ENCODE results near the gene NELL2.
"Not testable (repeated sequence)": the region's sequence is repeated elsewhere in the genome, so short reads cannot be mapped to it uniquely, and the experiment has no call there.

NELL2 gene

DNA sequence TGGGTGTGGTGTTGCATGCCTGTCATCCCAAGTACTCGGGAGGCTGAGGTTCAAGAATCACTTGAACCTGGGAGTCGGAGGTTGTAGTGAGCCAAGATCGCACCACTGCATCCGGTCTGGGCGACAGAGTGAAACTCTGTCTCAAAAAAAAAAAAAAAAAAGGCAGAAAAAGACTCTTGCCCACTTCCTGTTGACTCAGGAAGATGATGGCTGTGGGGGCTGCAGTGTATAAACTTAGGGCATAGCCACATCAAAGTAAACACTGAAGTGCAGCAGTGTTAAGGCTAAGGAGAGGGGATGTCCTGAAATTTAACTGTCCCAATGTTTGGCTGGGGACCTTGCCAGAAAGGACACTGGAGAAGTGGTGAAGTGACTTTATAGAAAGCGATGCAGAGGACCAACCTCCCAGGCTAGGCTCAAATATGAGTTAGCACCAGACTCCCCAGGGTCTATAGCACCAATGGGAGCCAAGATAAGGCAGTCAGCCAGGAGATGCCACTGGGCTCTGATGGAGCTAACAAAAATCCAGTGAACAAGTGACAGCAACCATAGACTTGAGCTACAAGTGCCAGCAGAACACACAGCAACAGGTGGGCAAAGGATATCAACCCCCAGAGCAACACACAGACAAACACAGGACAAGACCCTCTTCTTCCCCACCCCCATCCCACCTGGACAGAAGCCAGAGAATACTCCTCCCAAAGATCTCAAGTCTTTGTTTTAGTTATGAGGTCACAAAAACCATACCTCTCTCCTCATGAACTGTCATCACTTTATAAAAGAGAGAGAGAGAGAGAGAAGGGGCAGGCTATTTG is 28.0 kb downstream of the NELL2 start:
- peak; percentile 43 to 56 for DNase-seq (ENCODE audit: low read depth in 2 of 2)

DNA sequence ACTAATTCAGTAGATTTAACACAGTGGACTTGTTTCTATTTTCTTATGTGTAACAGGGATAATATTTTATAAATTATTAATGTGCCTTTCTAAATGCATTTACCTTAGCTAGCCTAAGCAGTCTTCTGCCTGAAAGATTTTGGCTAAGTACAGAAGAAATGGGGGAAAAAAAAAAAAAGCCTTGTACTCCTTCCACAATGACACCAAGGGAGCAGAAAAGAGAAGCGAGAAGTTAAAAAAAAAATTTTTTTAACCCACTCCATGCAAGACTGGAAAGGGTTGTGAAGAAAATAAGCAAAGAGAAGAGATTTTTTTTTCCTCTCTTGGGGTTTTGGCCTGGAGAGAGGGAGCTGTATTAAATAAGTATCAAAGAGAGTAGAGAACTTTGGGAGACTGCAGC is 28.7 kb downstream of the NELL2 start:
- no peak for DNase-seq (ENCODE audit: low read depth in 2 of 2)

DNA sequence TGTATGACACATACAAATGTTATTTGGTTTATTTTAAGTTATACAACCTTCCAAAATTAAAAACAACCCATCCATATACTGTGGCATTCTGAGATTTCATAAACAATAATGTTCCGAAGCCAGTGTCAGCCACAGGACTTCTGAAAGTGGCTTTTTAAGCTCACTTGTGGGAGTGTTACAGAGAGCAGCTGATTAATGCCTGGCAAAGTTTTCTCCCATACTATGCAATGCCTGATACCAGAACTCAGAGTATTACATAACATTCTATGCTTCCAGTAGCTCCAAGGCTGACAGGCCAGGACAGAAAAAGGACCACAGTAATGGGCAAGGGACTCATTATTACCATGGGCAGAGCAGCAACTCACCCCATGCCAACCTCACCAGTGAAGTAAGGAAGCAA is 29.3 kb downstream of the NELL2 start:
- DNase-seq (ENCODE audit: low read depth in 2 of 2), result no peak

DNA sequence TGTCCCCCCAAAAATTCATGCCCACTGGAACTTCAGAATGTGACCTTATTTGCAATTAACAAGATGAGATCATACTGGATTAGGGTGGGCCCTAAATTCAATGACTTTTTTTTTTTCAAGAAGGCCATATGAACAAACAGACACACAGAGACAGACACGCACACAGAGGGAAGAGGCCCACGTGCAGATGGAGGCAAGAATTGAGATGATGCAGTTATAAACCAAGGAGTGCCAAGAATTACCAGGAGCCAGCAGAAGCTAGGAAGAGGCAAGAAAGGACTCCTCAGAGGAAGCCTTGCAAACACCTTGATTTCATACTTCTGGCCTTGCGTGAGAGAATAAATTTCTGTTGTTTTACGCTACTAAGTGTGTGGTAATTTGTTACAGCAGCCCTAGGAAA is 33.4 kb downstream of the NELL2 start:
- no peak for DNase-seq (ENCODE audit: low read depth in 2 of 2)

DNA sequence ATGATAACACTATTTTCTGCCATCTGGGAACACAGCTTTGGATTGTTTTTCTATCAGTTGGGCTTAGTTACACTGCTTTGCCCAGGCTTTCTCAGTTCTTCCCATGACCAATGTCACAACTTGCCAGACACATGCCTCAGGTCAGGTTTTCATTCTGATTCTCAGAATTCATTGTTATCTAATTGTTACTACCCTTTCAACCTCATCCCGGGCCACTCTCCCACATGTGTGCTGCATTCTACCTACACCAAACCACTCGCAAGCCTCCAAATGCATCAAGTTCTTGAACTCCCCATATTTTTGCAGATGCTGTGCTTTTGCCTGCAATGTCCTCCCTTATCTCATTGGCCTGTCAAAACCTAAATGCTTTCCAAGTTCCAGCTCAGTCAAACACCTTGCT is 36.3 kb downstream of the NELL2 start:
- no peak for DNase-seq (ENCODE audit: low read depth in 2 of 2)

DNA sequence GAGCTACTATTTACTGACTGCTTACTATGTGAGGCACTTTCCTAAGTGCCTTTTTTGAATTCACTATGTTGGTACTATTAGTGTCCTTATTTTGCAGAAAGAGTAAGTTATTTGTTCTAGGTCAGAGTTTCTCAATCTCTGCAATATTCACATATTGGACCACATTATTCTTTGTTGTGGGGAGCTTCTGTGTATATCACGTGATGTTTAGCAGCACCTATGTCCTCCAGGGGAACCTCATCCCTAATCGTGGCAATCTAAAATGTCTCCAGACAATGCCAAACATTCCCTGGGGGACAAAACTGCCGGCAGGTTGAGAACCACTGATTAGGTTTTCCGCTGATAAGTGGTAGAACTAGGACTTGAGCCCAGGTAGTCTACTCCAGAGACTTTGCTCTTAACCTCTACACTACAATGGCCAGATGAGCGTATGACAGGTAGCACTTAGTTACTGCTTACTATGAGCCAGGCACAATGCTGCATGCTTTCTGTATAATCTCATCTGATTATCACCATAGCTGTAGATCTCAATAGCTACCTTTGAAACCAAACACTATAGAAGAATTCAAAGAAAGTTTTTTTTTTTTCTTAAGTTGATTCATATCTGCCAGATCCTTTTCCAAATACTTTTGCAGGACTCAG is 38.9 kb downstream of the NELL2 start:
- no peak for DNase-seq (ENCODE audit: low read depth in 2 of 2)

DNA sequence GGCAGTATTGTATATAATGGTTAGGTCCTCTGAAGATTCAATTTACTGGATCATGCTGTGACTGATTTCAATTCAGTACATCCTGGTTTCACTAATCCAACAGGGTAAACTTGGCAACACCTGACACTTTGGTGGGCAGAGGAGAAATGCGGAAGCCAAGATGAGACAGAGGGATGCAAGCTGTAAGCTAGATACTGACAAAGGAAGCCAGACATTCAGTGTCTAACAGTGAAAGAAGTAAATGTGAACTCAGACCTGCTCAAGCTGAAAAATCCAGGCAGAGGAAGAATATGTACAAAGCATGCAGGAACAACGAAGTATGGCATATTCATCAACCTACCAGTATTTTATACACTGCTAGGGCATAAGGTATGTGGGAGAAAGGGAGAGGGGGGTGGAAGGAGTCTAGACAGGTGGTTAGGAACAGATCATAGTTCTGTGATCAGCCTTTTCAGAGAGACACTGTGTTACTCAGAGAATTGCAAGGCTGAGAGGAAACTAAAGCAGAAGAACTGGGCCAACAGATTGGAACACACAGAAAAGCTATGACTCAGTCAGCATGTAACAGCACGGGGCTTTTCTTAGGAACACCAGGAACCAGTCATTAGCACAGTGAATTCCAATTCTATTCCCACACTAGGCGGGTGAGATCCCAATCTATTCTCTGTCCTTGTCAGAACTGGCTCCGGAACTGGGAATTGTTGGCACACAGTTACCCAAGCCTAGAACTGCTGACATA is 40.3 kb downstream of the NELL2 start:
- DNase-seq (ENCODE audit: low read depth in 2 of 2), result no peak

DNA sequence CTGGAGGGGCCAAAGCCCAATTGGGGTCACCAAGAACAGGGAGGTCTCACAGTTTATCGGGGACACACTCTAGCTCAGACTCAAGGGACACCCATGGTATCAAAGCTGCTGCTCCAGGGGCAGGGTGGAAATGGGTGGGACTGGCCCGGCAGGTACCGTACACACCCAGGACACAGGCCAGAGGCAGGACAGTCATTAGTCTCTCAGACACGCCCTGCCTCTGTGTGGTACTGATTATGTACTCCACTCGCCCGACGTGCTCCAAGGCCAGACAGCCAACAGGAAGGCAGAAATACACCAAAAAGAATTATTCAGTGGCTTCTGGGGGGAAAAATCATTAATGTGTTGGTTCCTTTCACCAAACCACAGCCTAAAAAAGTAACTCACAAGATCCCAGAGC is 41.1 kb downstream of the NELL2 start:
- not testable (repeated sequence) for DNase-seq (ENCODE audit: low read depth in 2 of 2)

DNA sequence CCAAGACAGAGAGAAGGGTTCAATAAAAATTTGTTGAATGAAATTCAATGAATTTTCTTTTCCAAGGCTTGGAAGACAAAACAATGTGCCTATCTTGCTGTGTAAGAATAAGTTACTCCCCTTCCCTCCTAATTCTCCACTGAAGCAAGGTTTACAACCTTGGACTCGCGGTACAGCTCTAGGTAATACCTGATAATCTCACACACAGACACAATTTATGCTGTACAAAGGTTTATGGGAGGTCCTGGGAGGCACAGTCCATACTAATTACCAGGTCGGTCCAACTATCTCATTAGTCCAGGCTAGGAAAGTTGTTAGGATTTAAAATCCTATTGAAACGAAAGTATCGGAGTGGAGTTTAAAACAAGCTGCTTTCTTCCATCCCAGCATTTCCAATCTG is 42.6 kb downstream of the NELL2 start:
- no peak for DNase-seq (ENCODE audit: low read depth in 2 of 2)

DNA sequence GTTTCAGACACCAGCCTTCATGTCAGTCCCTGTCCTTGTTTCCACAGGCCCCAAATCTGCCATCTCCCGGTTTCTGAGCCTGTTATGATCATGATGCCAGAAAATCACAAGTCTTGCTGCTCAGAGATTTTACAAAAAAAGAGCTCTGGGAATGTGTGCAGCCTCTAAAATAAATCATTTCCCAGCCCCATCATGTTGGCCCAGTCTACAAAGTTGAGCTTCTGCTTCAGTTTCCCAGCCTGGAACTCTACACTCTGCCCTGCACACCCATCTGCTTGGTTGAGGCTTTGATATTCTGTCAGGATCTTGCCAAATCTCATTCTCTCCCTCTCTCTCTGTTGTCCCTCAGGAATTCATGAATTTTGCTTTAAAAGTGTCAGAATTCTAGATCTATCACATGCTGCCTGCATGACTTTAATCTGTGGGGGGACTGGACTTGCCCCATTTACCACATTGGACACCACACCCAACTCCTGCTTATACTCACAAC is 45.5 kb downstream of the NELL2 start:
- no peak for DNase-seq (ENCODE audit: low read depth in 2 of 2)

DNA sequence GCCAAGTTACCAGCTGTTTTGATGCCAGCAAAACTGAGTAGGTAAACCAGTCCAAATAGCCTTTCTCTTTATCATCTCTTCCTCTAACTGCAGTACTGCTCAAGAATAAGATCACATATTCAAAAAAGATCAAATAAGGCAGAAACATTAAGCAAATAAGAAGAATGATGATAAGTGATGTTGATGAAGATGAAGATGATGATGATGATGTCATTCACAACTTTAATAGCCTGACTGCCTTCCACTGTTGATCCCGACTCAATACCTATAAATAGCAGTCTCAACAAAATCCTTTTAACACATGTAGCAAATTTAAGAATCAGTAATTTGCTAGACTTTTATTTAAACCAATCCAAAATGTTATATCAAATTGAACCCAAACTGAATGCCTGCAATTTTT is 47.1 kb downstream of the NELL2 start:
- no peak for DNase-seq (ENCODE audit: low read depth in 2 of 2)

DNA sequence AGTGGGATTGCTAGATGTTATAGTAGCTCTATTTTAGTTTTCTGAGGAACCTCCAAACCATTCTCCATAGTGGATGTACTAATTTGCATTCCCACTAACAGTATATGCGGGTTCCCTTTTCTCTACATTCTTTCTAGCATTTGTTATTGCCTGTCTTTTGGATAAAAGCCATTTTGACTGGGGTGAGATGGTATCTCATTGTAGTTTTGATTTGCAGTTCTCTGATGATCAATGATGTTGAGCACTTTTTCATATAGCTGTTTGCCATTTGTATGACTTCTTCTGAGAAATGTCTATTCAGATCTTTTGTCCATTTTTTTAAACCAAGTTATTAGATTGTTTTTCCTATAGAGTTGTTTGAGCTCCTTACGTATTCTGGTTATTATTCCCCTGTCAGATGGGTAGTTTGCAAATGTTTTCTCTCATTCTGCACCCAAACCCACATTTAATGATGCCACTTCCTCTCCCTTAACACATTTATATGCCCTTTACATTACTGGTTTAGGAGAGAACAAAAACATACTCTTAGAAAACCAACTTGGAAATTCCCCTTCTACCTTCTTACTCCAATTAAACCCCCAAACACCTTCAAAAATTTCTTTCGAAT is 48.2 kb downstream of the NELL2 start:
- DNase-seq (ENCODE audit: low read depth in 2 of 2), result no peak

DNA sequence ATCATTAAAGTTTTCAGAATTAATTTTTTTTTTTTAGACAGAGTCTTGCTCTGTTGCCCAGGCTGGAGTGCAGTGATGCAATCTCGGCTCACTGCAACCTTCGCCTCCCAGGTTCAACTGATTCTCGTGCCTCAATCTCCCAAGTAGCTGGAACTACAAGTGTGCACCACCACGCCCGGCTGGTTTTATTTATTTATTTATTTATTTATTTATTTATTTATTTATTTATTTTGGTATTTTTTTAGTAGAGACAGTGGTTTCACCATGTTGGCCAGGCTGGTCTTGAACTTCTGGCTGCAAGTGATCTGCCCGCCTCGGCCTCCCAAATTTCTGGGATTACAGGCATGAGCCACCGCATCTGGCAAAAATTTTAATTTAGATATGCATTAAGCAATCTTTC is 54.4 kb downstream of the NELL2 start:
- DNase-seq (ENCODE audit: low read depth in 2 of 2), result not testable (repeated sequence)

DNA sequence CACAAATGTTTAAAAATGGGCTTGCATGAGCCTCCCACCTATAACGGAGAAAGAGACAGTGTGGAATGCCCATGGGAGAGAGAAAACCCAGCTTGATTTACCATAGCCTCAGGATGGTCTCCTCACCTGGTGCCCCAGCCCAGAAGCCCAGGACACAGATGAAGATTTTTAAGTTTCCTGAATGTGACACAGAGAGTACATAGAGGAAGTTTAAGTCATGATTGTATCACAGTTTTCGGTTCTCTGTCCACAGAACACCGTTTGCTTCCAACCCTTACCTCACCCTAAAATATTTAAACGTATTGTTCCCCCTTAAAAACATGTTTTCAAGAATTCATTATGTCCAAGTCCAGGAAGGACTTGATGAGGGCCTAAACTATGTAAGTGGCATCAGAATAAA is 56.2 kb downstream of the NELL2 start:
- no peak for DNase-seq (ENCODE audit: low read depth in 2 of 2)

DNA sequence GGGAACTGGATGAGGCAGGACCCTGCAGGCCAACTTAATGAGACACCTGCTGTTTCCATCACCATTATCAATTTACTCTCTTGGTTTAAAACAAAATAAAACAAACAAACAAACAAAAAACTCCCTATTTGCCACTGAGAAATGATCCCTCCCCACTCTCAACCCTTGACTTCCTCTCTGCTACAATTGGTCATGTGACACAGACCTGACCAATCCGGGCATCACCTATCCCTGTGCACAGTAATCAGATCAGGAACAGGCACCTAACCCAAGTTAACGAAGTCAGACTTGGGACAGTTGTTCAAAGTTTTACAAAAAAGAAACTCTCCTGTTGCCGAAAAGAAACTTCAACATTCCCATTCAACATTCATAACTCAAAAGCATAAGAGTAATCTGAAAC is 58.4 kb downstream of the NELL2 start:
- no peak for DNase-seq (ENCODE audit: low read depth in 2 of 2)

DNA sequence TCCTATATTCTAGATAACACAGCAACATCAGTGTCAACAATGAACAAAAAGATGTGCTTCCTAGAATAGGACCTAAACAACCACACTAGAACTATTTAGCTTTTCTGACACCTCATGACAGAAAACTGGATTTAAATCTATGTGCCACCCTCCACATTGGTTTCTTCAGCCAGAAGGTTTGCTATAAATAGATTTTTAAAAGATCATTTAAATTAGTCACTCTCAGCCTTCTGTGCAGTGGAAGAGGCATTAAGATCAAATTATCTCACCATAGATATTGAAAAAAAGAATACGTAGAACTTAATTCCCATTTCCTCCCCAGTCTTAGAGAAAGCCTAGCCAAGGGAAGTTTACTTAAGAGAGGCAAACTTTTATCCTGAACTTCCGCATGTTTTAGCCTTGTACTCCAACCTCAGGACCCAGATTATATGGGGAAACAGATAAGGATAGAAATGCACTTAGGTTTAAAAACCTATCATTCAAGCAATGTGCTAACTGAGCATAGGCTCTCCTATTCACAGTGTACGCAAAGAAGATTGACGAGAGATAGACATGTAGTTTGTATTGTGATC is 59.6 kb downstream of the NELL2 start:
- no peak for DNase-seq (ENCODE audit: low read depth in 2 of 2)

DNA sequence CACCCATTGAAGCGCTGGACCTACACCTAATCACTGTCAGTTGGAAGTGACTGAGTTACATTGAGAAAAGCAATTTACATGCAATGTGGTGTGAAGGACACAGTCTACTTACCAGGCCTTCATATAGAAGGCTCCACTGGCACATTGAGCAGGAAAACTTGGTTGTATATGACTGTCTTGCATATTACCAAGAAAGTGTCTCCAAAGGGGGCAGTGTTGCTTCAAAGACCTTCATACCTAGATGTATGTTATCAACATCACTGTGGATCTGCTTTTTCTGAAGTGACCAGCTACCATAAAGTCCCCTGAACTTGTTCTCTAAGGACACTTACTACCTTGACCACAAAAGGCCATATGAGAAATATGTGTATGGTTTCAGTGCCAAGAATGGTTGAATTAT is 64.1 kb downstream of the NELL2 start:
- no peak for DNase-seq (ENCODE audit: low read depth in 2 of 2)

DNA sequence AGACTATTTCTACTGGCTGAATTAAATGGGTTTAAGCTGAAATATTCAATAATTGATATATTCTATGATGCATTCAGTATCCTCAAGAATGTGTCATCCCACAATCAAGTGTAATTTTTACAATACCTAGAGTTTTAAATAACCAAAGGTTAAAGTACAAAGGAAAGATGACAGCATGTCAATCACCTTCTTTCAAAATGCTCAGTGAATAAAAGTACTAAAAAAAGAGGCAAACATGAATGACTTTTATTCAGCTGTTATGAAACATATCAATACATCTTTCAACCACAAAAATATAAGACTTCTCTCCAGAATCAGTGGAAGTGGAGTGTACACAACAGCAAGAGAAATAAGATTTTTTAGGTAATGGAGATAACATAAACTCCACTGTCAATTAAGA is 72.0 kb downstream of the NELL2 start:
- DNase-seq (ENCODE audit: low read depth in 2 of 2), result no peak

DNA sequence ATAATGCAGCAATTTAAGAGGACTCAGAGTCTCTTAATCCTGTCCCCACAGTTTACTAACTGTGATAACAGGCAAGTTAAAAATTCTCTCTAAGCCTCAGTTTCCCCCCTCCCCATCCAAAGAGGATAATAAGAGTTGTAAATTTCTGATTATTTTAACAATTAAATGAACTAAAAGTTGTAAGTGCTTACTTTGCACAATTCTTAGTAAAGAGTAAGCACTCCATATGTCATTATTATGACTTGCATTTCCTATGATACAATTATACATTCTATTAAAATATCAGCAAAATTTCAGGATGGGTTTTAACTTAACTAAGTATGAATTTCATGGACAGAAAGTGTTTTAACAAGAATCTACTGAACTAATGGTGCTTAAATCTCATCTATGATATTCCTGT is 80.1 kb downstream of the NELL2 start:
- DNase-seq (ENCODE audit: low read depth in 2 of 2), result no peak

DNA sequence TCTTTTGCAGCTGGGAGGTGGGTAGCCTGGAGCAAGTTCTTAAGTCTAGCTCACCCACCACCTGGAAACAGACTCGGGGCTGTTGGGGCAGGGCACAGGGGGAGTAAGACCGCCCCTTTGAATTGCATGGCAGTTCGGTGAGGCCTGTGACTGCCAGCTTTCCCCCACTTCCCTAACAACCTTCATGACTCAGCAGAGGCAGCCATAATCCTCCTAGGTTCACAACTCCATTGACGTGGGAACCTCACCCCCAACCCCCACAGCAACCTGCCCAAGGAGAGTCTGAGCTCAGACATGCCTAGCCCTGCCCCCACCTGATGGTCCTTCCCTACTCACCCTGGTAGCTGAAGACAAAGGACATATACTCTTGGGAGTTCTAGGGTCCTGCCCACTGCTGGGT is 87.4 kb downstream of the NELL2 start:
- no peak for DNase-seq (ENCODE audit: low read depth in 2 of 2)

DNA sequence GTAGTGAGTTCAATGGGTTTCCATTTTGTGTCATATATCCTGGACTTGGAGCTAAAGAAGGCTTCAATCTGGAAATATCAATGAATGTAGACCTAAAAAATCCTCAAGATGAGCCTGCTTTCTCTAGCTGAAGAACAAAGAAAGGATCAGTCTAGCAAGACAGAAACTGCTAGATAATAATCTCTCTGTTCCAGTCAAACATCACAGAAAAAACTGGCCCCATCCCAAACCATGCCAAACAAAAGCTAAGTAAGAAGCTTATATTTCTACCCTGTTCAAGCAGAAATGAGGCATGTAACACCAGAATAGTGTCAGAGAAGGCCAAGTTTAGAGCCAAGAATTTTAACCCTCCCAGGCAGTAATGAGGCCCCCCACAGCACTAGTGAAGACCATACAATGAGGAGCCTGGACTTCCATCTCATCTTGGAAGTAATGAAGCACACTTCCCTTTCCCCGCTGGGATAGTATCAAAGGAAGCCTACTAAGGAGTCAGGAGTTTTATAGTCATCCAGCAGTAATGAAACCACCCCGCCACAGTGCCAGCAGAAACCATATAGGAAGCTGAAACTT is 95.8 kb downstream of the NELL2 start:
- no peak for DNase-seq (ENCODE audit: low read depth in 2 of 2)

DNA sequence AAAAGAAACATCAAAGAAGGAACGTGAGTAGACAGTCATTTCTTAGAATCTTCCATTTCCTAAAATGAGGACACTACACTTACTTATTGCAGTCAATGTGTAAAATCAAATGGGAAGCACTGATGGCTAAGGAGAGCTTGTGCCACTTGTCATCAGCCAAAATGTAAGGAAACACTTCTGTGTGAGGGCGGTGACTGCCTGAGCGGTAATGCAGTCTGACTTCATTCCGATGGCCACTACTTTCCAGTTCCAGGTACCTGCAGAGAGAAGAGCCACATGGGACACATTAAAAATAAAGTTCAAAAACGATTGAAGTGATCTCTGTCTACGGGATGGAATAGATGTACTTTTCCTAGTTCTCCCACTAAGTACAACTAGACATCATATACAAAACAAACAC is 96.3 kb downstream of the NELL2 start:
- no peak for DNase-seq (ENCODE audit: low read depth in 2 of 2)

Measured in stimulated activated CD8-positive, alpha-beta memory T cell treated with anti-CD3 and anti-CD28 coated beads, Interleukin-15, amount 100 ng/mL, for 48 hours (primary cell).